AG08396 (cell line): Measurements from ENCODE around the gene ZNF746.
A peak's percentile ranks its signal among the peaks of the same experiment; 100 is the strongest.

ENCODE experiments used
- DNase-seq: peaks from one replicate; pipeline ENCODE4 v3.0.0; 2012; ENCODE audit warnings: low spot score, mixed read lengths

The ZNF746 gene

DNA sequence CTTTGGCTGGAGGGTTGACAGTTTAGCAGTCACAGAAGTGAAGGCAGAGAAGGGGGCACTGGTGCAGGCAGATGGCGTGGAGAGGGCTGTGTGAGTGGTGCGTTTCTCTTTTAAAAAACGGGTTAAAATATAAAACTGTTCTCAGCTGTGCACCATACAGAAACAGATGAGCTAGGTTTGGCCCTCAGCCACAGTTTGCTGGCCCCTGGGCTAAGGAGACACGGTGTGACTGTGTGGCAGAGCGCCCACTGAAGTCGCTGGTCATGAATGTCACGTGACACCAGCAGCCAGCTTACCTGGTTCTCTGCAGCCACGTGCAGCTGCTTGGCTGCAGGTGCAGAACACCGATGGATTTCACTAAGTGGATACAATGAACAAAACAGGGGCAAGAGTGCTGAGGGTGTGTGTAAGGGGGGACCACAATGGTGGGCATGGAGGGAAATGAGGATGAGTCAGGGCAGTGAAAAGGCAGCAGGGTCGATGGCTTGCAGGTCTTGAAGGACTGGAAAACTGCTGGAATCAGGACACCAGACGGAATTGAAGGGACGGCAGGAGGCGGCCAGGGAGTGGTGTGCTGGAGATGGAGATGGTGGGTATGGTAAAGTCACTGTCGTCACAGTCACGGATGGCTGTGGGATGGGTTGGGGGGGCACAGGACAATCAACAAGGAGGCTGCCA, 7.4 kb downstream of the ZNF746 start:
- no peak for DNase-seq

GRCh38 chr7:149489391-149490024, 8.1 kb downstream of the ZNF746 start:
- no peak for DNase-seq

DNA sequence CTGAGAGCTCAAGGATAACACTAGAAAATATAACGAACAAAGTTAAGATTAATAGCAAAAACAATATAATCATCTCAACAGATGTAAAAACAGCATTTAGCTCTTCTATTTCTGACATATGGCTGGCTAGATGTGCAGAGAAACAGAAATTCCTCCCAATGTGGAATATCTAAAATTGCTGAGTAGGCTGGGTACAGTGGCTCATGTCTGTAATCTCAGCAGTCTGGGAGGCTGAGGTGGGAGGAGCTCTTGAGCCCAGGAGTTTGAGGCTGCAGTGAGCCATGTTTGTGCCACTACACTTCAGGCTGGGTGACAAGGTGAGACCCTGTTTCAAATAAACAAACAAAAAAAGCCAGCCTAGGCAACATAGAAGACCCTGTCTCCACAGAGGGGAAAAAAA, 18.0 kb downstream of the ZNF746 start:
- no peak for DNase-seq

DNA sequence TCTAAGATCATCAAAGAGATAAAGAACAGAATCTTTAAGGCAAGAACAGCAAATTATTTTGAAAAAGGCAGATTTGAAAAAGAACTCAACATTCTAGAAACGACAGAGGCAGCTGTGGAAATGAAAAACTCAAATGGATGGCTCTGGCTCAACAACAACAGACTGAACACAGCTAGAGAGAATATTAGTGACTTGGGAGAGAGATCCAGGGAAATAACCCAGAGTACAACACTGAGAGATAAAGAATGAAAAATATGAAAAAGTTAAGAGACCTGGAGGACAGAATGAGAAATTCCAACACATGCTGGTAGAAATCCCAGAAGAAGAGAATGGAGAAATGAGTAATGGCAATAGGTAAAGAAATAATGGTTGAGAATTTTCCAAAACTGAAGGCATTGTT, 18.9 kb downstream of the ZNF746 start:
- DNase-seq, result no peak

DNA sequence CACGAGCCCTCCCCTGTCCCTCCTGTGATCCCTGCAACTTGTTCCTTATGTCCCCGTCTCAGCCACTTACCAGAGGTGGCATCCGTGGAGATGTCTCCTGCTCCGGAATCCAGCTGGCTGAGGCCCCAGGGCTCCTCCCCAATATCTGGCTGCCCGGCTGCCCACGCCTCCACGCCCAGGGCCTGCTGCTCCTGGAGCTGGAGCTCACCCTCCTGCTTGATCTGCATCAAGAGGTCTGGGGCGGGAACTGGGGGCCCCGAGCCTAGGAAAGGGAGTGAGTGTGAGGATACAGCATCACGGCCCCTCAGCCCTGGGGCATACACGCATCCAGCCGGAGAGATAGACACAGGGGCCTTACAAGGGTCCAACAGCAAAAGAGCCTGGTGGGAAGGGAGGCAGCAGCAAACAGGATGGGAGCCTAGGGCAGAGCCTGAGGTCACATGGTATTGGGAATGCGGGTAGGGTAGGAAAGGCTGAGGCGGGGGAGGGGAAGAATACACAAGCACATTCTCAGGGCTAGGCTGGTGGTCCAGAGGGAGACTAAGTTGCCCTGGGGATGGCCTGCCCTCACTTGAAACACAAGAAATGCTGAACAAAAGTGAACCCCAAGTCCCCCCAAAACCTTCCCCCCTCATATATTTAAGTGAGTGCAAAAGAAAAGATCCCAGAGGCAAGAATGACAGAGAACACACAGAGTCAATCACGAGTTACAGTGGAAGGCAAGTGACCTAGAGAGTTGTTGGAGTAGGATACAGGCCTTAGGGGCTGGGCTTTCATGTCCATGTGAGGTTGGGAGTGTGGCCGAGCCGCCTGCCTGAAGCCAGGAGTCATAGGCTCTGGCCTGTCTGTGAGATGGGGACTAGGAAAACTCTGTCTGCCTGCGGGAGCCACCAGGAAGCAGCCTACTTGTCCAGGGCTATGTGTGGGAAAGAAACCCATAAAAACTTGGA, 19.8 kb downstream of the ZNF746 start:
- DNase-seq, result no peak

DNA sequence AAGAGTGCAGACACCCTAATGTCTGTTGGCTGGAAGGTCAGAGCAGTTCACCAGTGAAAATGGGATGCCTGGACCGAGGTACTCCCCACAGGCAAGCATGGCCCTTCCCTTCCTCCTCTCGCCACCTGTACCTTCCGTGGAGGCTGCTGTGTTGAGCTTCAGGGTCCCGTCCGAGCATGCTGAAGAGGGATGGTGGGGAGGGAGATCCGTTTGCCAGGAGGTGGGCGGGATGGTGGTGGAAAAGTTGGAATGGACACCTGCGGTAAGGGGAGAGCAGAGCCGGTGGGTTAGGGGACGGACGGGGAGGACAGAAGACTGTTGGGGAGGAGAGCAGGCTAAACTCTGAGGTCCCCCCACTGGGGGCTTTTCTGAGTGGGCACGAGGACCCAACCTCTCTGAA, 20.8 kb downstream of the ZNF746 start:
- DNase-seq, result no peak

DNA sequence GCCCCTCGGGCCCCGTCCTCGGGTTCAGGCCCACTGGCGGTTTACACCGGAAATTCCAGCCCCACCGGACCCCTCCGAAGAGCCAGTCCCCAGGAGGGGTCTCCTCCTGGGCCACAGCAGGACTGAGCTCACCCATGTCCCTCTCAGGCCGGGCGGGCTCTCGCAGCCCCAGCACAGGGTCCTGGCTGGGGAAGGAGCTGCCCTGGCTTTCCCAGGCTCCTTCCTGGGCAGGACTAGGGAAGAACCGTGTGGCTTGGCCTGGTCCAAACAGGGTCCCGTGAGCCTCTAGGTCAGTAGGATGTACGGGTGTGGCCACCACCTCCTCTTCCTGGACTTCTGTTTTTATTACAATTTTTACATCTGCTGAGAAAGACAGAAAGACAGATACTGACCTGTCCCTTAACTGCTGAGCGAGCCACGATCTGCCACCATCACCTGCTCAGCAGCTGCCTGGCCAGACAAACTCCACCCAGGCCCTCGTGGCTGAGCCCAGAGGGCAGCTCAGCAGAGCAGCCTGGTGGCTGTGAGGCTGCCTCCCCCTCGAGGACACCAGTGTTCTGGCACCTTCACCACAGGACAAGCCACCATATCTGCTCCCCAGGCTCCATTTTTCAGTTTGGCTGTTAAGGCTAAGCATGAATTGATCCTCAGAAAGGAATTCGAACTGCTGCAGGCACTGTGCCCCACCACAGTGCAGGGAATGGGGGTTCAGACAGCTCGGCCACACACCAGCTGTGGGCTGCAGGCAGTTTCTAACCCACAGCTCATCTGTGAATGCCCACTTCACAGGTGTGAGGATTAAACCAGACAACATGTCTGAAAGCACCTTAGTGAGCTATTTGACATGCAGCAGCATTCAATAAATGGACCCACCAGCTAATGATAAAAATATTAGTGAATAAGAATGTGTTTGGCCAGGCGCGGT, 22.2 kb downstream of the ZNF746 start:
- no peak for DNase-seq

DNA sequence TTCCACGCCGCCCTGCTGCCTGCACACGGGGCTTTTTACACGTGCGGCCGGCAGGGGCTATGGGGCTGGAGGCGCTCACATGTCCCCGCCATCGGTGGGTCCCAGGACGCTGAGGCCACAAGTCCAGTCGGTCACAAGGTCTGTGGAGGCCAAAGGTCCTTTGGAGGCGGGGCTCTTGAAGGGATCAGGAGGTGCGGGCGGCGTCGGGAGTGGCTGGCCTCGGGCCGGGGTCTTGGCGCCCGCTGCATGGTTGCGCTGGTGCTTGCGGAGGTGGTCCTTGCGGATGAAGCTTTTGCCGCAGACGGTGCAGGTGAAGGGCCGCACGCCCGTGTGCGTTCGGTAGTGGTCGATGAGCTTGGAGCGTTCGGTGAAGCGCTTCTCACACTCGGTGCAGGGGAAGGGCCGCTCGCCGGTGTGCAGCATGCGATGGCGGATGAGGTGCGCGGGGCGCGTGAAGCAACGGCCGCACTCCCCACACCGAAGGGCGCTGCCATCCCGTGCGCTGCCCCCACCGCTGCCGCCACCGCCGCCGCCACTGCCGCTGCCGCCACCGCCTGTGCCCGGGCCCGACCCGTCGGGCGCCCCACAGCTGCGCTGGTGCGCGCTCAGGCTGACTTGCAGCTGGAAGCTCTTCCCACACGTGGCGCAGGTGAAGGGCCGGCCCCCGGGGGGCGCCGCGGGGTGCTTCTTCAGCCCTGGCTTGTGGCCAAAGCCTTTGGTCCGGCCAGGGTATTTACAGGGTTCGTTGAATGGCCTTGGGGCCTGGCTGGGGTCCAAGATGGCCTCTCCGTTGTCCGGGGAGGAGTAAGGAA, 23.1 kb downstream of the ZNF746 start:
- DNase-seq, result no peak

DNA sequence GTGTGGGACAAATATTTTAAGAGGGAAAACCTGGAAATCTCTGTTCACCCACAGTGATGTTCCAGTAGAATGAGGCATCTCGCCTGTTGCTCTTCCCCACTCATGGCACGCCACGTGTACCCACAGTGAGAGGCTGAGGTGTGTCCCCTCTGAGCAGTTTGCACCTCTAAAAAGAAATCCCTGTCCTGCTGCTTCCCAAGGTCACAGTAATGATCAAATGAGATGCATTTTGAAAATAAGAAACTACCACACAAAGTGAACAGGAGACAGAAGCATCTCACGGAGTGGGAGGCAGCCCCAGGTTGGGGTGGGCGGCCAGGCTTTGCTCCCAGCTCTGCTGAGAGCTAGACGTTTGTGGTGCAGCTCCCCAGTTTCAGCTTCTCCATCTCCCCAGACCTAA, 24.4 kb downstream of the ZNF746 start:
- no peak for DNase-seq

DNA sequence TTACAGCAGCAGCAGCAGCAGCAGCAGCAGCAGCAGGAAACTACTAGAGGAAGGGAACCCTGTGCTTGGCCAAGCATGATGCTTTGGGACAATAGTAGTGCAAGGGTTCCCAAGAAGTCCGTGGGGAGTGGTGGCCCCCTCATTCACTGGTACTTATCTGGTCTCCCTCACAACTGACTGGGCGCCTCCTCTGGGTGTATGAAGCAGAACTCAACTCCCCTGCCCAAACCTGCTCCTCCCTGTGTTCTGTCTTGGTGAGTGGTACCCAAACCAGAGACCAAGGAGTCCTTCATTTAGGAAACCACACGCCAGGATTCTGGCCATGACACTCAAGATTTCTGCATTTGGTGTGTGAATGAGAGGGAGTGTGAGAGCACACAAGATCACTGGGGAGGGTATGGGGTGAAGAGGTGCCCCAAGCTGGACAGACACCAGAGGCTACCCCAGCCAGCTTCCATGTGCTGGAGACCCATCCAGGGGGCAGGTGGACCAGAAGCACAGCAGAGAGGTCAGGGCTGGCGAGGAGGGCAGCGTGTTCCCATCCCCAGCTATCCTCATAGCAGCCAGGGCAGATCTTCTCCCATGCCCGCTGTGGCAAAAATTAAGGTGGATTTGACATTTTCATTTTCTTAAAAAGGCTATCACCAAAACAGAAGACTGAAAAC, 26.2 kb downstream of the ZNF746 start:
- DNase-seq, result no peak

- DNase-seq, result no peak
These were observed 27.8 kb downstream of the ZNF746 start for GRCh38 chr7:149469806-149470205.

DNA sequence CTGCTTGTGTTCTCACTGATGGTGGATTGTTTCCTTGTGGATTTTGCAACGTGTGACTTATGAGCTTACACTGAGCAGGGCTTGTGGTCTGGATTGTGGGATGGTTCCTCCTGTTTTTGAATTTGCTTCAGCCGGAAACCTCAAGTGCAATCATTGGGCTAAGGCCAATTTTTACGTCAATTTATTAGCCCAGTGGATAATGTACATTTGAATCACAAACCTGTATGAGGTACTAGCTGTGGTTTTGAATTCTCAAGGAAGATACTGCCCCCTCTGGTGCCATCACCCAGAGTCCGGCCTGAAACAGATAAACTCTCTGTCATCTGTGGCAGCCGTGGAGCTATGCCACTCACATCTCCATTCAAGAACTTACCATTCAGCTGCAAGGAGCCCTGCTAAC, 29.4 kb downstream of the ZNF746 start:
- no peak for DNase-seq

DNA sequence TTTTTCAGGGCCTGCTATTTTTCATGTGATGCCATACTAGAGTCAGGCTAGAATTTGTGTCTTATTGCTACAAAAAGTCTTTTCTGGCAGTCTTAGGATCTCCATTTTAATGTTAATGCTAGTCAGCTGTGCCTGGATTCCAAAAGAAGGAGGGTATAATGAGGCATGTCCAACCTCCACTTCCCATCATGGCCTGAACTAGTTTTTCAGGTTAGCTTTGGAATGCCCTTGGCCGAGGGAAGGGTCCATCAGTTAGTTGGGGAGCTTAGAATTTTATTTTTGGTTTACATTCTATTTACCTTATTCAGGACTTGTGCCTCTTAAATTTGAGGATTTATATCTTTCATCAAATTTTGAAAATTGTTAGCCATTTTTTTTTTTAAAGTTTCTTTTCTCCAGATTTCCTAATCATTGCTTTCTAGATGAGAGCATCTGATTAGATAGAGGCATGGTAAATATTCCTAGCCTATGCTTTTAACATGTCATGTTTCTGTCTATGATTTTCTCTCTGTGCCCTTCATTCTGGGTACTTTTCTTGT, 30.2 kb downstream of the ZNF746 start:
- no peak for DNase-seq

- DNase-seq, result no peak
These were observed 31.2 kb downstream of the ZNF746 start for GRCh38 chr7:149466364-149466763.

DNA sequence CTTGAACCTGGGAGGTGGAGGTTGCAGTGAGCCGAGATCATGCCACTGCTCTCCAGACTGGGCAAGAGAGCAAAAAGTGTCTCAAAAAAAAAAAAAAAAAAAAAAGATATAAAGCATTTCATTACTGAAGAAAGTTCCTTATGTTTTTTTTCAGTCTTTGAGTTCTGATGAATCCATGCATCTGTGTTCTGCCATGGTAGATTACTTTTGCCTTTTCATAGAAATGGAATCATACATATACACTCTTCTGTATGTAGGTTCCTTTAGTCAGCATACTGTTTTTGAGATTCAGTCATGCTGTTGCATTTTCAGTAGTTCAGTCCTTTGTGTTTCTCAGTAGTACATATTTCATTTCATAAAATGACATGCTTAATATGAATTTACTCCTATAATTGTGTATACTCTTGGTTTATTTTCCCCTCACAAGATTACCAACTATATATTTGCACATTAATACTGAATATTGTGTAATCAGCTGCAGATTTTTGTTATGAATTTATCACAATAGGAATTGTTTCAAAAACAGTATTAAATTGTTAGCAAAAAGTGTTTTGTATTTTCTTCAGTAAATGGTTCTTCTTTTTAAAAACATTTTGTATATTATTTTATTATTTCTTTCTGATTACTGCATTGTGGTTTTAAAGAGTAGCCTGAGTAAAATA, 34.0 kb downstream of the ZNF746 start:
- no peak for DNase-seq

- no peak for DNase-seq
These were observed 35.5 kb downstream of the ZNF746 start for GRCh38 chr7:149462101-149462520.

DNA sequence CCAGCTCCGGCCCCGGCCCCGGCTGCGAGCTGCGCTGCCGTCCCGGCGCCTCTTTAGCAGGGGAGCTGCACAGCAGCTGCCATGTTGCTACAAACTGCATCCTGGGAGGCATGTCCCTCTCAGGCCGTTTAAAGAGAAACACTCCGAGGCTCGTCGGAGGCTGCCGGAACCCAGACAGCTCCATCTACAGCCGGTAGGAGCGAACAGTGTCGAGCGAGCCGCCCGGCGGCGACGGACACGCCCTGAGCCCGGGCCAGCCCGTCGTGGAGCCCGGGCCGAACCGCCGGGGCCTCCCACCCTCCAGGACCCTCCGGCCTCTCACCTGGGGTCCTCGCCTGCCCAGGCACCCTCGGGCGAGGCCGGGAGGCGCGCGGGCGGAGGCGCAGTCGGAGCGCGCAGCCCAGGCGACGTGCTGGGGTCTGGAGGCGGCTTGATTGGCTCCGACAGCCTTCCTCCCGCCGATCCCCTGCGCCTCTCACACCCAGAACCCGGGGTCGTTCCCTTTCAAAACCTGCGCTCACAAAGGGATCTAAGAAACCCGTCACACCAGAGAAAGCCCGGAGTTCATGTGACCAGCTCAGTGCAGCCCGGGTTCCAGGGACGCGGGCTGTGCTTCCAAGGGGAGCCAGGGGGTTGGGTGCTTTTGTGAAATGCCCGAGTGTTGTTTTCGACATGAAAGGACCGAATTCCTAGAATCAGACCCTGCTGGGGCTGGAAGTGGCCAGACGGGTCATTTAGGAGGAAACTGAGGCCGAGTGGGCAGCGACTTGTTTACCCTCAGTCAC, 36.9 kb downstream of the ZNF746 start, which contains the start of gene ZNF777:
Gene ZNF777 (minus strand): TSS at position 570 of the 785 bp plus-strand sequence. CDS start 5,040 bp downstream, outside the sequence.
- peak; percentile 97 for DNase-seq
